ENCODE data around the gene LACTB. TPM values are rescaled to one million over a fixed set of nuclear protein-coding genes. Genes with fewer than 3 reads are reported as not detected.

LACTB gene
- total RNA-seq, 1 experiment from 2014 or later, result 11.2 TPM

GRCh38 chr15:63190769-63191649 lies 69.3 kb downstream of the LACTB start:
- ATAC-seq, result no peak
- Histone ChIP-seq H4K20me1 (ENCODE audit: low read length) (no peaks in the 10 kb centered on the region), H3K4me3 (ENCODE audit: low read length) (peak overlapping the region; percentile 89), H3K36me3 (ENCODE audit: low read depth, low read length) (no peaks in the 10 kb centered on the region), H3K27ac (ENCODE audit: low read length) (no peak overlapping the region), H3K79me2 (ENCODE audit: low read length) (peaks cover 57% of the 10 kb centered on the region), H2AFZ (ENCODE audit: low read length) (no peak overlapping the region), H3K27me3 (ENCODE audit: low read length) (no peaks in the 10 kb centered on the region), H3K9ac (ENCODE audit: low read length) (no peak overlapping the region), H3K9me3 (ENCODE audit: low read length) (no peaks in the 10 kb centered on the region), H3K9me2 (replicated peaks; ENCODE audit: low read length) (no peaks in the 10 kb centered on the region), H3K4me2 (ENCODE audit: low read length) (peak overlapping the region; percentile 95), H3K4me1 (ENCODE audit: insufficient read depth, low read length) (peaks cover 36% of the 10 kb centered on the region), H3F3A (ENCODE audit: low read length, unreplicated experiment) (no peaks in the 10 kb centered on the region)
- no peak for TF ChIP-seq EZH2phosphoT487 (IDR thresholded peaks at IDR 0.05; ENCODE audit: borderline replicate concordance, low read length)
- TF ChIP-seq EZH2 (IDR thresholded peaks at IDR 0.05; ENCODE audit: low read length, unreplicated experiment), result no peak
- no peak for TF ChIP-seq CTCF (conservative IDR thresholded peaks at IDR 0.05; ENCODE audit: low read depth, low read length)
- no peak for DNase-seq
- BruUV-seq (replicated peaks), result TSS peak; percentile 22
- POLR2A ChIA-PET (ENCODE audit: unreplicated experiment), result no interaction called here
- CTCF ChIA-PET, result no interaction called here
- intact Hi-C loops (cut with micrococcal nuclease), result loop anchor here (5.0 to 10.0 kb wide), 2 partner anchors 34 to 66 kb away; partner anchors contain the start of genes LACTB and RPS27L

Other genes starting within 250 kb of the LACTB start
- 127 and 156 TPM in 2 replicates for gene TPM1, start 79.1 kb upstream of the LACTB start, total RNA-seq (2014; rRNA removed)
- 33.9 and 48.5 TPM in 2 replicates for gene RPS27L, start 35.6 kb downstream of the LACTB start, total RNA-seq (2014; rRNA removed)
- 6.2 and 8.5 TPM in 2 replicates for gene RAB8B, start 67.7 kb downstream of the LACTB start, total RNA-seq (2014; rRNA removed)
- 2.6 and 2.8 TPM in 2 replicates for gene APH1B, start 155.7 kb downstream of the LACTB start, total RNA-seq (2014; rRNA removed)